PFSK-1 (cell line): ENCODE results near the gene LTO1.

Source experiments
- FOXP2 ChIP-seq: optimal IDR thresholded peaks from 2 replicates; pipeline ENCODE3; 2011; ENCODE audit warnings: borderline replicate concordance, control low read depth, inconsistent platforms; ENCODE audit not compliant: insufficient read depth; ENCODE audit errors: extremely low read length, extremely low read depth
- POLR2AphosphoS5 ChIP-seq: IDR thresholded peaks from 2 replicates; pipeline ENCODE4 v1.6.1; 2012; ENCODE audit warnings: low read depth, mild to moderate bottlenecking, control low read depth, low read length, moderate library complexity
- REST ChIP-seq, 2 experiments: IDR thresholded peaks; 2 replicates each; pipeline versions ENCODE4 v1.6.1 to v1.8.0; 2011 to 2012; ENCODE audit warnings: low read depth in 2 of 2, low read length in 2 of 2, control low read depth in 1 of 2, inconsistent platforms in 1 of 2, mild to moderate bottlenecking in 1 of 2, moderate library complexity in 1 of 2; ENCODE audit not compliant: insufficient read depth in 1 of 2
- SIN3A ChIP-seq: IDR thresholded peaks from 2 replicates; pipeline ENCODE4 v1.6.1; 2012; ENCODE audit warnings: mild to moderate bottlenecking, low read length, moderate library complexity, borderline replicate concordance; ENCODE audit not compliant: insufficient read depth
- TAF1 ChIP-seq: IDR thresholded peaks from 2 replicates; pipeline ENCODE4 v1.6.1; 2012; ENCODE audit warnings: low read length, control low read depth, borderline replicate concordance; ENCODE audit not compliant: insufficient read depth

The LTO1 gene

GRCh38 chr11:69704508-69705253 lies 29.5 kb upstream of the LTO1 start:
- TF ChIP-seq SIN3A, result no peak
- TF ChIP-seq TAF1, result no peak
- TF ChIP-seq POLR2AphosphoS5, result no peak
- TF ChIP-seq FOXP2, result no peak
- TF ChIP-seq REST (IDR thresholded peaks at IDR 0.05; ENCODE audit: insufficient read depth in 1 of 2, low read depth in 2 of 2, low read length in 2 of 2), result no peak

- TF ChIP-seq REST (IDR thresholded peaks at IDR 0.05; ENCODE audit: insufficient read depth in 1 of 2, low read depth in 2 of 2, low read length in 2 of 2) (no peak), TAF1 (no peak), POLR2AphosphoS5 (no peak), SIN3A (no peak), FOXP2 (no peak)
These were observed 28.8 kb upstream of the LTO1 start, which contains the start of gene FGF19 for GRCh38 chr11:69703768-69704507. Gene FGF19 (minus strand): TSS chr11:69704022. CDS start chr11:69703876, 146 bp downstream.

GRCh38 chr11:69703453-69703767 lies 28.3 kb upstream of the LTO1 start:
- TF ChIP-seq REST (IDR thresholded peaks at IDR 0.05; ENCODE audit: insufficient read depth in 1 of 2, low read depth in 2 of 2, low read length in 2 of 2), result no peak
- TF ChIP-seq SIN3A, result no peak
- no peak for TF ChIP-seq TAF1

GRCh38 chr11:69702769-69703452 lies 27.8 kb upstream of the LTO1 start:
- TF ChIP-seq REST (IDR thresholded peaks at IDR 0.05; ENCODE audit: insufficient read depth in 1 of 2, low read depth in 2 of 2, low read length in 2 of 2), result no peak
- no peak for TF ChIP-seq FOXP2
- TF ChIP-seq TAF1, result no peak
- no peak for TF ChIP-seq SIN3A
- TF ChIP-seq POLR2AphosphoS5, result no peak
